WERI-Rb-1 (cell line): Measurements from ENCODE around the gene PIP4P1.

Experiments used
- DNase-seq: peaks from one replicate; pipeline ENCODE4 v3.0.0-alpha.2; 2020
- H3K27ac ChIP-seq: fragments of 250-450 bp; sonication (Bioruptor Pico); 2 replicates; pipeline ENCODE4 v1.5.1; 2020; ENCODE audit warnings: mild to moderate bottlenecking, moderate library complexity
- H3K27me3 ChIP-seq: fragments of 250-450 bp; sonication (Bioruptor Pico); 2 replicates; pipeline ENCODE4 v1.5.1; 2021; ENCODE audit warnings: mild to moderate bottlenecking, low read depth, moderate library complexity; ENCODE audit not compliant: insufficient read depth, severe bottlenecking
- H3K36me3 ChIP-seq: fragments of 250-450 bp; sonication (Bioruptor Pico); 2 replicates; pipeline ENCODE4 v1.5.1; 2020; ENCODE audit warnings: mild to moderate bottlenecking, moderate library complexity
- H3K4me3 ChIP-seq: 2 replicates; pipeline ENCODE4 v1.5.1; 2011; ENCODE audit warnings: low read depth, mild to moderate bottlenecking, control low read depth, low read length
- H3K9me3 ChIP-seq: fragments of 250-450 bp; sonication (Bioruptor Pico); 2 replicates; pipeline ENCODE4 v1.5.1; 2021; ENCODE audit warnings: mild to moderate bottlenecking, moderate library complexity; ENCODE audit not compliant: severe bottlenecking
- TF ChIP-seq, protein P1 (sequence below): IDR thresholded peaks from 2 replicates; pipeline ENCODE4 v1.5.1; 2011; ENCODE audit warnings: low read depth, mild to moderate bottlenecking, control low read depth, inconsistent platforms, low read length

PIP4P1 gene

DNA sequence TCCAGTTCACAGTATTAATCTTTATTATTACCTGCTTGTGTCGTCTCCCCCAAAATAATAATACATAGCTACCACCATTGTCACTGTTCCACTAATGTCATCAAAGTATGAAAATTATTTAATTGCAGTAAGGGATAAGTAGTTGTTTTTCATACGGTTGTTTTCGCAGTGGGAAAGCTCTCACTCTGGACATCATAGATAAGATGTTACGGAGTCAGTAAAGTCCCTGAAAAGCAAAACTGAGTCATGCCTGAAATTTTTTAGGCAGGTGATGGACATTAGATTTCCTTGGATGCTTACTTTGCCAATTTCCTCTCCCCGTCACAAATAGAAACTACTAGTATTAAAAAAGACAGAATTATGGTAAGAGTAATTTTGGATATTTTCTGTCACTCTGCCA lies 21.1 kb upstream of the PIP4P1 start:
- Histone ChIP-seq H3K27ac (no peak overlapping the region), H3K4me3 (no peak overlapping the region), H3K36me3 (peaks cover 6% of the 10 kb centered on the region), H3K9me3 (no peaks in the 10 kb centered on the region), H3K27me3 (no peaks in the 10 kb centered on the region)
- TF ChIP-seq, protein P1, sequence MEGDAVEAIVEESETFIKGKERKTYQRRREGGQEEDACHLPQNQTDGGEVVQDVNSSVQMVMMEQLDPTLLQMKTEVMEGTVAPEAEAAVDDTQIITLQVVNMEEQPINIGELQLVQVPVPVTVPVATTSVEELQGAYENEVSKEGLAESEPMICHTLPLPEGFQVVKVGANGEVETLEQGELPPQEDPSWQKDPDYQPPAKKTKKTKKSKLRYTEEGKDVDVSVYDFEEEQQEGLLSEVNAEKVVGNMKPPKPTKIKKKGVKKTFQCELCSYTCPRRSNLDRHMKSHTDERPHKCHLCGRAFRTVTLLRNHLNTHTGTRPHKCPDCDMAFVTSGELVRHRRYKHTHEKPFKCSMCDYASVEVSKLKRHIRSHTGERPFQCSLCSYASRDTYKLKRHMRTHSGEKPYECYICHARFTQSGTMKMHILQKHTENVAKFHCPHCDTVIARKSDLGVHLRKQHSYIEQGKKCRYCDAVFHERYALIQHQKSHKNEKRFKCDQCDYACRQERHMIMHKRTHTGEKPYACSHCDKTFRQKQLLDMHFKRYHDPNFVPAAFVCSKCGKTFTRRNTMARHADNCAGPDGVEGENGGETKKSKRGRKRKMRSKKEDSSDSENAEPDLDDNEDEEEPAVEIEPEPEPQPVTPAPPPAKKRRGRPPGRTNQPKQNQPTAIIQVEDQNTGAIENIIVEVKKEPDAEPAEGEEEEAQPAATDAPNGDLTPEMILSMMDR, result no peak
- no peak for DNase-seq

DNA sequence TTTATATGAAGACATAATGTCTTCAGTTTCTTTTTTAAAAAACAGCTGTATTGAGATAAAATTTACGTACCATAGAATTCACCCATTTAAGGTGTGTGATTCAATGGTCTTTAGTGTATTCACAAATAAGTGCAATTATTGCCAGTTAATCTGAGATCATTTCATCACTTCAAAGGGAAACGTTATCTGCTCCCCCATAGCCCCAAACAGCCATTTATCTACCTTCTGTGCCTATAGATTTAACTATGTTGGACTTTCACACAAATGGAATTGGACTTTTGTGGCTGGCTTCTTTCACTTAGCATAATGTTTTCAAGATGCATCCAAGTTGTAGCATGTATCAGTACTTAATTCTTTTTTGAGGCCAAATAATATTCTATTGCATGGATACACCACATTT lies 17.7 kb upstream of the PIP4P1 start:
- Histone ChIP-seq H3K27me3 (no peaks in the 10 kb centered on the region), H3K36me3 (peaks cover 41% of the 10 kb centered on the region), H3K4me3 (no peak overlapping the region), H3K27ac (no peak overlapping the region), H3K9me3 (no peaks in the 10 kb centered on the region)
- TF ChIP-seq, protein P1, result no peak
- DNase-seq, result no peak

DNA sequence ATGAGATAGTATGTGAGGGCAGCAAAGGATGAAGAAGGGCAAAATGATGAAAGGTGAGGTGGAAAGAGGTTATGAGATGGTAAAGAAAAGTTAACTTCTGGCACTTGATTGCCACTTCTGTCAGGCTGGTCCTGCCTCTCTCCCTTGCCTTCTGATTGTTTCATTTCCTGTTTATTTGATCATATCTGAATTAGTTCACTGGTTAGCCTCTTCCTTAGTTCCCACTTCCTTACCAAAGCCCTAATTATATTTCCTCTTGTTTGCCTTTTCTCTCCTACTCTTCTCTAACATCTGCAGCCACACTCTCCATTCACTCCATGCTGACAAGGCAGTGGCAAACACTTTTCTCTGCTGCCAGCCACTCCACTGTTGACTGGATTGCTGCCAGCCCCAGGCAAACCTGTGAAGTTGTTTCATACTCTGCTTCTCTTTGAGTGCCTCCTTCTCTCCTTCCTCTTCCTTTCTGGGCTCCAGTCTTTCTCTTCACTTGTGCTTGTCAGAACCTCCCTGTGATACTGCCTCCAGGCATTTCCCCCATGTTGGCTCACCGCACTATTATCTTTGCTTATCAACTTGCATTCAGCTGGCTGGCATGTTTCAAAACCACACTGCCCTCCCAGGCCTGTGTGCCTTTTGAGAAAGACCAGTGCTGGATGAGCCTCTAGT lies 16.1 kb upstream of the PIP4P1 start:
- H3K27me3 ChIP-seq, result no peaks in the 10 kb centered on the region
- no peak overlapping the region for H3K27ac ChIP-seq
- TF ChIP-seq, protein P1, result no peak
- peaks cover 53% of the 10 kb centered on the region for H3K36me3 ChIP-seq
- no peak overlapping the region for H3K4me3 ChIP-seq
- DNase-seq, result no peak
- no peaks in the 10 kb centered on the region for H3K9me3 ChIP-seq

DNA sequence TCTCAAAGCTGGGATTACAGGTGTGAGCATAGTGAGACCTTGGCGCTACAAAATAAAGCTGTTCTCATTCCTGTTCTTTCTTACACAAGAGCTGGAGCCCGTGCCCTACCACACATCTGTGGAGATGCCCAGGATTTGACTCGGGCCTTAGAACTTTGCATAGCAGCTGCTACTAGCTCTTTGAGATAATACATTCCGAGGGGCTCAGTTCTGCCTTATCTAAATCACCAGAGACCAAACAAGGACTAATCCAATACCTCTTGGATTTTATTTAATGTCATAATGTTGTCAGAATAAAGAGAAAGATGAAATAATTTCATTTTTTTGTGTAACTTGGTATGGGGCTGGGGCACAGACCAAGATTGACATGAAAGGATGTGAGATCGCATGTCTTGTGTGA lies 15.5 kb upstream of the PIP4P1 start:
- no peak overlapping the region for H3K27ac ChIP-seq
- peaks cover 55% of the 10 kb centered on the region for H3K36me3 ChIP-seq

DNA sequence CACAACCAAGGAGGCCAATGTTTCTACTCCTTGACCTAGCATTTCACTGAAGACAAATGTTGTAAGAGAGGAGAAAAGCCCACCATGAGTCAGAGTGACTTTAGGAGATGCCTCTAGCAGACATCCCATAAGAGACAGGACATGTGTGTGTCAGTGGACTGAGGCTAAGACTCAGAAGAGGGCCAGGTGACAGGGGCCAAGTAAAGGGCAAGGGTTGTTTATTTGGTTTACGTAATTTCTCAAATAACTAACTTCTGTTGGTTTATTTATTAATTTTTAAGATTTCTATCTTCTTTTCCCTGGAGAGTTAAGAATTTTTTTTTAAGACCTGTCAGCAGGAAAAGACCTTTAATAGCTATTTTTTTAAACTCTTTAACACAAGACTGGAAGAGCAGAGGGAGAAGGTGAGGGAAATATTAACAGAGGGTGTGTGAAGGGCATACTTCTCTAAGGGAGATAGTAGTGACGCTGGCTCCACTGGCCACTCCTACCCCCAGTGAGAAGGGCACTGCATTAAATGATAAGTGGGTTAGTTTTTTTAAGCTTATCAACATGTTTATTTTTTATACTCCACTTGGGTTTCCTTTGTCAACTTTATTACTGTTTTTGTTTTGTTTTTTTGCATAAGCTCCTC lies 11.4 kb upstream of the PIP4P1 start:
- no peaks in the 10 kb centered on the region for H3K27me3 ChIP-seq
- TF ChIP-seq, protein P1, result no peak
- no peak overlapping the region for H3K27ac ChIP-seq
- peaks cover 52% of the 10 kb centered on the region for H3K36me3 ChIP-seq
- H3K4me3 ChIP-seq, result no peak overlapping the region
- DNase-seq, result no peak
- no peaks in the 10 kb centered on the region for H3K9me3 ChIP-seq

More for the DNA sequence above, 15.5 kb upstream of the PIP4P1 start:
- Histone ChIP-seq H3K4me3 (no peak overlapping the region), H3K9me3 (no peaks in the 10 kb centered on the region), H3K27me3 (no peaks in the 10 kb centered on the region)
- TF ChIP-seq, protein P1, result no peak
- DNase-seq, result no peak

DNA sequence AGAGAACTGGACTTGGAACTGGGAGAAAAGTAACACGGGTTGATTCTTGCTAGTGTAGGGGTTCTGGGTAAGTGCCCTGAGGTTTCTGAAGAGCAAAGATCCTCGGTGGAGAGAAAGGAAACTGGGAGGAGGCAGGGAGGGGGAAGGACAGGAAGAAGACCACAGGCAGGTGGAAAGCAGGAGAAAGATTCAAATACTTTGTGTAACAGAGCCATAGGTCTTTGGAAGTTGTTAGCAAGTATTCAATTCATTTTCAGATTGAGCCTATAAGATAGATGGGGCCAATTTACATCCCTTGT lies 9.3 kb upstream of the PIP4P1 start:
- Histone ChIP-seq H3K4me3 (peak overlapping the region; percentile 74; the same call in 1 of the 2 replicates), H3K36me3 (peaks cover 30% of the 10 kb centered on the region), H3K27me3 (no peaks in the 10 kb centered on the region), H3K27ac (no peak overlapping the region), H3K9me3 (no peaks in the 10 kb centered on the region)
- DNase-seq, result no peak
- TF ChIP-seq, protein P1, result no peak
